ENCODE measurements around the gene RXFP4. TPM values are rescaled to one million over a fixed set of nuclear protein-coding genes. Genes with fewer than 3 reads are reported as not detected.

Gene RXFP4
- total and polyA plus RNA-seq, 9 of the 15 experiments (the other 6 are each of a cell fraction or from before 2014, with no cell fraction given): 0.64 TPM; not detected in 8

- TF ChIP-seq ZNF740 (CRISPR knock-in tag; IDR thresholded peaks at IDR 0.05) (peak; percentile 51; the same call in 1 of the 2 replicates), ZNF740 (tag; IDR thresholded peaks at IDR 0.05) (no peak), ILF3 (IDR thresholded peaks at IDR 0.05; ENCODE audit: borderline replicate concordance) (no peak), E2F4 (CRISPR knock-in tag; IDR thresholded peaks at IDR 0.05; ENCODE audit: low read depth) (no peak), ZNF589 (CRISPR knock-in tag; IDR thresholded peaks at IDR 0.05; ENCODE audit: low read depth) (peak; percentile 67; the same call in 1 of the 2 replicates), DNMT1 (IDR thresholded peaks at IDR 0.05) (no peak), POLR2H (tag; IDR thresholded peaks at IDR 0.05; ENCODE audit: low read depth) (peak; percentile 96), TCF15 (CRISPR knock-in tag; IDR thresholded peaks at IDR 0.05) (no peak), ZNF324 (CRISPR knock-in tag; IDR thresholded peaks at IDR 0.05) (0 out of 2 replicates have a peak, but pooled peaks have one; percentile 24), TEAD1 (CRISPR knock-in tag; IDR thresholded peaks at IDR 0.05) (peak; percentile 69 to 83; a peak in 2 of 4 replicates), MNT (conservative IDR thresholded peaks at IDR 0.05) (peak; percentile 59 to 82; a peak in 3 of 4 replicates), ZNF592 (IDR thresholded peaks at IDR 0.05) (peak; percentile 54; the same call in 1 of the 2 replicates), NFE2L1 (tag; IDR thresholded peaks at IDR 0.05; ENCODE audit: borderline replicate concordance, low read depth) (no peak), HDAC8 (tag; IDR thresholded peaks at IDR 0.05) (no peak), IRF9 (tag; IDR thresholded peaks at IDR 0.05) (no peak), RFX1 (IDR thresholded peaks at IDR 0.05) (0 out of 2 replicates have a peak, but pooled peaks have one; percentile 21)
Measured at GRCh38 chr1:155934097-155934935, 7.1 kb upstream of the RXFP4 start, which contains the start of gene KHDC4 (continued).
